SK-N-DZ (cell line): Measurements from ENCODE around the gene SEMA3A.

Experiments used
- DNase-seq: peaks from one replicate; pipeline ENCODE4 v3.0.0-alpha.2; 2015; ENCODE audit warnings: low spot score

Gene SEMA3A

GRCh38 chr7:83931968-83932367 lies 262.6 kb downstream of the SEMA3A start:
- no peak for DNase-seq

- DNase-seq: no peak
Measured at GRCh38 chr7:83930262-83930661, 264.3 kb downstream of the SEMA3A start.

GRCh38 chr7:83925860-83926259 lies 268.7 kb downstream of the SEMA3A start:
- no peak for DNase-seq

GRCh38 chr7:83921941-83922607 lies 272.5 kb downstream of the SEMA3A start:
- peak; percentile 99 for DNase-seq

GRCh38 chr7:83921271-83921940 lies 273.2 kb downstream of the SEMA3A start:
- no peak for DNase-seq

GRCh38 chr7:83918142-83918541 lies 276.4 kb downstream of the SEMA3A start:
- DNase-seq: peak; percentile 77

GRCh38 chr7:83913174-83913573 lies 281.4 kb downstream of the SEMA3A start:
- no peak for DNase-seq

GRCh38 chr7:83908526-83908925 lies 286.1 kb downstream of the SEMA3A start:
- no peak for DNase-seq
